GM18951 (cell line): Measurements from ENCODE around the gene MTF1.
"Not testable (repeated sequence)": the region's sequence is repeated elsewhere in the genome, so short reads cannot be mapped to it uniquely, and the experiment has no call there.

Source experiments
- POLR2A ChIP-seq: IDR thresholded peaks from 4 replicates; pipeline ENCODE4 v1.6.1; 2011; ENCODE audit warnings: mild to moderate bottlenecking; ENCODE audit not compliant: insufficient read length, insufficient read depth; ENCODE audit errors: extremely low read depth
- in situ Hi-C: fragments of 300-500 bp; cut with MboI; formaldehyde crosslinking; loops from one replicate; pipeline ENCODE4 v1.12.0; 2022; ENCODE audit warnings: low sequenced_read_pairs, mixed read lengths, inconsistent platforms; ENCODE audit not compliant: unreplicated experiment

The MTF1 gene

GRCh38 chr1:37782491-37782890, 76.9 kb downstream of the MTF1 start:
- no peak for TF ChIP-seq POLR2A
- in situ Hi-C loops = no loop called here

- in situ Hi-C loops = no loop called here
- no peak for TF ChIP-seq POLR2A
Observed at GRCh38 chr1:37778654-37779053, 80.7 kb downstream of the MTF1 start.

- TF ChIP-seq POLR2A = no peak
Observed at GRCh38 chr1:37776946-37777516, 82.4 kb downstream of the MTF1 start.

GRCh38 chr1:37771440-37771839, 88.0 kb downstream of the MTF1 start:
- in situ Hi-C loops = not testable (repeated sequence)

More at GRCh38 chr1:37776946-37777516, 82.4 kb downstream of the MTF1 start:
- in situ Hi-C loops = no loop called here

GRCh38 chr1:37767488-37767887, 91.9 kb downstream of the MTF1 start:
- in situ Hi-C loops = no loop called here

GRCh38 chr1:37765916-37766664, 93.3 kb downstream of the MTF1 start:
- TF ChIP-seq POLR2A = no peak
- in situ Hi-C loops = no loop called here

More at GRCh38 chr1:37767488-37767887, 91.9 kb downstream of the MTF1 start:
- no peak for TF ChIP-seq POLR2A

GRCh38 chr1:37764888-37765441, 94.4 kb downstream of the MTF1 start, which contains the start of gene EPHA10:
TSS of gene EPHA10 (minus strand) at chr1:37765120. CDS start at chr1:37765066, 54 bp downstream.
- TF ChIP-seq POLR2A = no peak
- in situ Hi-C loops = no loop called here

GRCh38 chr1:37764414-37764825, 95.0 kb downstream of the MTF1 start:
- no peak for TF ChIP-seq POLR2A
- in situ Hi-C loops = no loop called here

GRCh38 chr1:37763791-37764413, 95.5 kb downstream of the MTF1 start:
- in situ Hi-C loops = no loop called here
- TF ChIP-seq POLR2A = no peak

GRCh38 chr1:37762516-37762915, 96.9 kb downstream of the MTF1 start:
- no peak for TF ChIP-seq POLR2A
- in situ Hi-C loops = no loop called here

- TF ChIP-seq POLR2A = no peak
- in situ Hi-C loops = no loop called here
Observed at GRCh38 chr1:37761416-37762095, 97.8 kb downstream of the MTF1 start.
